HAP-1 (cell line): Measurements from ENCODE around the gene ZPLD1.

Experiments used
- DNase-seq, 2 experiments: peaks; one replicate each; pipeline ENCODE4 v3.0.0-alpha.2; 2016 to 2020; ENCODE audit warnings: low spot score in 2 of 2
- H3K27me3 ChIP-seq: fragments of 250-450 bp; sonication (Bioruptor Pico); 2 replicates; pipeline ENCODE4 v1.5.1; 2020; ENCODE audit warnings: low read depth, mild to moderate bottlenecking, moderate library complexity
- H3K36me3 ChIP-seq: fragments of 250-450 bp; sonication (Bioruptor Pico); replicated peaks from 2 replicates; pipeline ENCODE4 v1.5.1; 2020; ENCODE audit warnings: mild to moderate bottlenecking
- H3K4me1 ChIP-seq: fragments of 250-450 bp; sonication (Bioruptor Pico); 2 replicates; pipeline ENCODE4 v1.5.1; 2020; ENCODE audit warnings: mild to moderate bottlenecking
- H3K4me3 ChIP-seq: fragments of 250-450 bp; sonication (Bioruptor Pico); 2 replicates; pipeline ENCODE4 v1.5.1; 2020; ENCODE audit warnings: mild to moderate bottlenecking, moderate library complexity
- H3K9me3 ChIP-seq: fragments of 250-450 bp; sonication (Bioruptor Pico); 2 replicates; pipeline ENCODE4 v1.5.1; 2020; ENCODE audit warnings: mild to moderate bottlenecking, moderate library complexity
- in situ Hi-C: fragments of 300-500 bp; cut with MboI; formaldehyde crosslinking; loops from 3 replicates; pipeline ENCODE4 v1.14.3; 2020; ENCODE audit warnings: low sequenced_read_pairs, inconsistent platforms, mixed read lengths

Gene ZPLD1

DNA sequence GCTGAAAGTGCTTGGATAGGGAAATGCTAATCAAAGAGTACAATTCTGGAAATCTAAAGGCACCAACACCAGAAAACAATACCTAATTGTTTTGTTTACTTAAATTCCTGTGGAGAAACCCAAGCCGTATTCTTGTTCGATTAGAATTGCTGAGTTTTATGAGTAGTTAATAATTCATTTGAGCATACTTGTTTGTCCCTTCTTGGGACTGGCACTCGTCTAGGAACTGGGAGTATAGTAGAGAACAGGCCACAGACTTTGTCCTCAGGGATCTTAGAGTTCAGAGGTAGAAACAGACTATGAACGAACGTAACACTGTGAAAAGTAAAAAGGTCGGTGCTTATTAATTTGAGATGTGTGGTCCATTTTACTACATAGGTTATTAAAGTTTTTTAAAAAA, 39.4 kb downstream of the ZPLD1 start:
- H3K4me3 ChIP-seq: no peak overlapping the region
- DNase-seq: no peak
- H3K9me3 ChIP-seq: no peaks in the 10 kb centered on the region
- H3K4me1 ChIP-seq: no peaks in the 10 kb centered on the region
- no peaks in the 10 kb centered on the region for H3K36me3 ChIP-seq
- H3K27me3 ChIP-seq: peaks cover 10% of the 10 kb centered on the region; the same call in 1 of the 2 replicates
- in situ Hi-C loops: no loop called here

DNA sequence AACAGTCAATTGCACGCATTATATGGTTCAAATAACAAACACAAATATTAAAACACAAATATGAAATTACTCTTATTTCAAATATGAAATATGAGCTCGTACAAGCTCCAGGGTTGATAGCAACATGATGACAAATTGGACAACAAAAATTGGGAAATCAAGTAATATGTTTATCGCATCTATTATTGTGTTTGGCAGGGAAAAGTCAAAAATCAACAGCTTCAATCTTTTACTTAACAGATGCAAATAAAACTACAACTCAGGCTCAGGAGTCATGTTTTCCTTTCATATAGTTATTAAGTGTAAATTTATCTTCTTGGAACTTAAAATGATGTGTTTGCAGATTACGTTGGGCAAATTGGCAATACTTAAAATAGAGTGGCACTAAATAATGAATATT, 41.4 kb downstream of the ZPLD1 start:
- no peak for DNase-seq
- in situ Hi-C loops: no loop called here
- Histone ChIP-seq H3K27me3 (peaks cover 12% of the 10 kb centered on the region; the same call in 1 of the 2 replicates), H3K9me3 (no peaks in the 10 kb centered on the region), H3K4me3 (no peak overlapping the region), H3K36me3 (no peaks in the 10 kb centered on the region), H3K4me1 (no peaks in the 10 kb centered on the region)

DNA sequence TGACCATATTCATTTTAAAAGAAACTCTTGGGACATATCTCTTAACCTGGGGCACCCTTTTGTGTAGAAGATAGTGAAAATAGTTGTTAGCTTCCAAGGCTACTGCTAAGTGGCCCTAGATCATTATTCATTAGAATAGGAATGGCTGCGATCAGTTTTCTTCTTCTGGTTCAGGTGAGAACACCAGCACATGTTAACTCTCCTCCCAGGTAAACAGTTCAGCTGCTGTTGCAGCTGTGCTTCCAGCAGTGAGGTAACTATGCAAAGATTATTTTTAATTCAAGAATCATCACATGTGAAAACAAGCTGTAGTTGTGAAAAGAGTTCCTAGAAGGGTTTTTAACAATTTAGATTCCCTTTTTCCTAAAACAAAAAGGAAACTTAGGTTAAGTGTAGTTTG, 43.3 kb downstream of the ZPLD1 start:
- Histone ChIP-seq H3K36me3 (no peaks in the 10 kb centered on the region), H3K27me3 (peaks cover 10% of the 10 kb centered on the region; the same call in 1 of the 2 replicates), H3K4me1 (no peaks in the 10 kb centered on the region), H3K9me3 (no peaks in the 10 kb centered on the region), H3K4me3 (no peak overlapping the region)
- in situ Hi-C loops: no loop called here
- no peak for DNase-seq

DNA sequence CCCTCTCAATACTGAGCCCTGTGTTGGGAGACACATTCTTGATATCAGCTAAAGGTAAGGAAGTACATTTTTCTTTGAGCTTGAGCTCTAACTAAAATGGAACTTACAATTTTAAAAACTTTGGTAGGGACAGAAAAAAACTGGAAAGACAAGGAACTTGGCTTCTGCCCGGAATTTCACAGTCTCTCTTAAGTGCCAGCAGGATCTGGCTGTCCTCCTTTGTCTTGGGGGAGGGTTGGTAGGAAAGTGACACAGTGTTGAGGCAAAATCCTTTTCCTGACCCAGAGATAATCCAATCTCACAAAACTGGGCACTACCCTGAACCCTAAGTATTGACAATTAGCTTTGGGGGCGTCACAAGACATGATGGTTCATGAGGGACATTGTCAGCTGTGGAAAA, 45.3 kb downstream of the ZPLD1 start:
- no peaks in the 10 kb centered on the region for H3K36me3 ChIP-seq
- no peak for DNase-seq
- no peaks in the 10 kb centered on the region for H3K4me1 ChIP-seq
- no peak overlapping the region for H3K4me3 ChIP-seq
- H3K9me3 ChIP-seq: no peaks in the 10 kb centered on the region
- H3K27me3 ChIP-seq: peaks cover 5% of the 10 kb centered on the region; the same call in 1 of the 2 replicates
- in situ Hi-C loops: no loop called here

DNA sequence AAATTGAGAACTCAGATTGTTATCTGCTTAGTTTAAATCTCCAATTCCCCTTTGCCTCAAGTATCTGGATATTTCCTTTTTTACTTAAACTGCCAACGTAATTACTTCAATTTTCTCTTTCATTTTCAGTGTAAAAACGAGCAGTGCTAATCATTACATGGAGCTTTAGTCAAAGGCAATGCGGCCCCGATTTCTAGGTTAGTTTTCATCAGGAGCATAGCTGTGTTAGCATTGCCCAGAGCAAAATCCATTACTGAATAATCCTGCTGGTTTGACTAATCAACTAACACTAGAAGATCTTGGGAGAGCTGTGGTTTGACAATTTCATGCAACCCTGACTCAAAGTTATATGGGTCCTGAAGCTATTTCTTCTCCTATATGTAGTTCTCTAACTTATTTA, 46.2 kb downstream of the ZPLD1 start:
- no peaks in the 10 kb centered on the region for H3K4me1 ChIP-seq
- no peak for DNase-seq
- no peaks in the 10 kb centered on the region for H3K9me3 ChIP-seq
- no peaks in the 10 kb centered on the region for H3K36me3 ChIP-seq
- no peak overlapping the region for H3K4me3 ChIP-seq
- in situ Hi-C loops: no loop called here
- H3K27me3 ChIP-seq: peaks cover 5% of the 10 kb centered on the region; the same call in 1 of the 2 replicates

DNA sequence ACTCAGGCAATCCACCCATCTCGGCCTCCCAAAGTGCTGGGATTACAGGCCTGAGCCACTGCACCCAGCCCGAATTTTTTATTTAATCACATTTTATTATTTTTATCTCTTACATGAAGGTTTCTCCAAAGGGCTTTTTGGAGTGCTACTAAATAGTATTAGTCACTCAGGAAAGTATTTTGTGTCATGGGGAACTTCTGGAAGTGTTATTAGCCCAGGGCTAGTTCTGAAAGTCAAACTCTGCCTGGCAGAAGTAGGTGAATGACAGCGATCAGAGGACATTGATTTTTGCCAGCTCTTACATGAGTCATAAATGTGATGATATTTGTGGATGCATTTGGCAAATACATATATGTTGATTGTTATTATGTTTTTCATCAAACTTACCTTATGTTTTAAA, 48.7 kb downstream of the ZPLD1 start:
- Histone ChIP-seq H3K36me3 (no peaks in the 10 kb centered on the region), H3K4me1 (no peaks in the 10 kb centered on the region), H3K9me3 (no peaks in the 10 kb centered on the region), H3K4me3 (no peak overlapping the region), H3K27me3 (peaks cover 5% of the 10 kb centered on the region; the same call in 1 of the 2 replicates)
- DNase-seq: no peak
- in situ Hi-C loops: no loop called here

DNA sequence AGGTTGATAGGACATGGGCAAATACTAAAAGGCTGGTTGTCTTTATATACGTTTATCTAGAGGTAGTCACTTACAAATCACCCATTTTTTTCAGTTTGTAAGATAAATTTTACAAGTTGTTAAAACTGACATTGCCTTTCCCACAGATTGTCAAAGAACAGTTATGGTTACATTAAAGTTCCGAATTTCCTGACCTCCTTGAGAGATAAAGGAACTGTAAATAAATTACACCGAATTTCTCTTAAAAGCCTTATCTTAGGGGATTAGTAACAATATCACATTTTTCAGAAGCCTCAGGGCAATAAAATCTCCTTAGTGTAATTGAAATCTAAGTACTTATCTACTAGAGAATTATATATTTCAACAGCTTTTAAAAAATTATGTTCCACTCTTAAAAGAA, 49.5 kb downstream of the ZPLD1 start:
- no peaks in the 10 kb centered on the region for H3K9me3 ChIP-seq
- H3K4me1 ChIP-seq: no peaks in the 10 kb centered on the region
- no peak overlapping the region for H3K4me3 ChIP-seq
- H3K36me3 ChIP-seq: no peaks in the 10 kb centered on the region
- H3K27me3 ChIP-seq: 0 out of 2 replicates have a peak, but pooled peaks cover 1% of the 10 kb centered on the region
- in situ Hi-C loops: no loop called here
- no peak for DNase-seq

DNA sequence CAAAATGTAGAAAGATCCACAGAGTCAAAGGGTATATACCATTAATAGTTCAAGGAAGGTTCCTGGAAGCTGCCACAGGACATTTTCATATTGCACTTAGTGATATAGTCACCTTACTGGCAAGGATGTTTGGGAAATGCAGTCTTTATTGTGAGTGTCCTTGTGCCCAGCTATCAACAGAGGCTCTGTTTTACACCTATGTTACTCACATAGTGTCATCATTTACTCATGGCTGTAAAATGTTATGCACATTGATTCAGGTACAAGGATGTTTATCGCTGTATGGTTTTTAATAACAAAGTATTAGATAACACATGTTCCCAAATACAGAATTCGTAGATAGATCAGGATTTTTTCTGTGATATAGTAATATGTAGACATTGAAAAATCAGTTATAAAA, 50.9 kb downstream of the ZPLD1 start:
- no peak for DNase-seq
- H3K4me1 ChIP-seq: no peaks in the 10 kb centered on the region
- no peaks in the 10 kb centered on the region for H3K36me3 ChIP-seq
- no peaks in the 10 kb centered on the region for H3K9me3 ChIP-seq
- in situ Hi-C loops: no loop called here
- no peak overlapping the region for H3K4me3 ChIP-seq
- no peaks in the 10 kb centered on the region for H3K27me3 ChIP-seq

DNA sequence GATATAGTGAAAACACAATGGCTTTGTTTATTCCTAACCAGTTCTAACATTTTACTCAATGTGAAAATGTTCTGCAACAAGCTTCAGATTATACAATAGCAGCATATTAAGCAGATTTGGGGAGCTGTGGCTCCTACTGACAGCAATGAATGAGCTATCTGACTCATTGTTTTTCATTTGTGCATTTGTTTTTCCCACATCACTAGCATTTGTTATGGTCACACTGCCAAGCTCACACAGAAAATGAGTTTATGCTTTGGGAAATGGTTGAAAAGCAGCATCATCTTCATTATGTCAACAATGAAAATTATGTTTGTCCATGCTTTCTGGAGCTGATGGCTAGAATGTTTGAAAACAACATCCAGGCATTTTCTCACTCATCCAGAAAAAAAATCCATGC, 53.5 kb downstream of the ZPLD1 start:
- Histone ChIP-seq H3K4me1 (no peaks in the 10 kb centered on the region), H3K36me3 (no peaks in the 10 kb centered on the region), H3K27me3 (no peaks in the 10 kb centered on the region), H3K9me3 (no peaks in the 10 kb centered on the region), H3K4me3 (no peak overlapping the region)
- DNase-seq: no peak
- in situ Hi-C loops: no loop called here

DNA sequence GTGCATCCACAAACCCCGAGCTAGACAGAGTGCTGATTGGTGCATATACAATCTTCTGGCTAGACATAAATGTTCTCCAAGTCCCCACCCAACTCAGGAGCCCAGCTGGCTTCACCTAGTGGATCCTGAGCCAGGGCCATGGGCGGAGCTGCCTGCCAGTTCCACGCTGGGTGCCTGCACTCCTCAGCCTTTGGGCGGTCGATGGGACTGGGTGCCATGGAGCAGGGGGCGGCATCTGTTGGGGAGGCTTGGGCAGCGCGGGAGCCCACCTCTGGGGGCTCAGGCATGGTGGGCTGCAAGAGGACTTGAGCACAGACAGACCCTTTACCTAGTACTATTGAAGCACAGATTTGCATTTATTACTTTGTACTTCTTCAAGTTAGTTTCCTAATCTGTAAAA, 57.5 kb downstream of the ZPLD1 start:
- no peak overlapping the region for H3K4me3 ChIP-seq
- in situ Hi-C loops: no loop called here
- no peak for DNase-seq

DNA sequence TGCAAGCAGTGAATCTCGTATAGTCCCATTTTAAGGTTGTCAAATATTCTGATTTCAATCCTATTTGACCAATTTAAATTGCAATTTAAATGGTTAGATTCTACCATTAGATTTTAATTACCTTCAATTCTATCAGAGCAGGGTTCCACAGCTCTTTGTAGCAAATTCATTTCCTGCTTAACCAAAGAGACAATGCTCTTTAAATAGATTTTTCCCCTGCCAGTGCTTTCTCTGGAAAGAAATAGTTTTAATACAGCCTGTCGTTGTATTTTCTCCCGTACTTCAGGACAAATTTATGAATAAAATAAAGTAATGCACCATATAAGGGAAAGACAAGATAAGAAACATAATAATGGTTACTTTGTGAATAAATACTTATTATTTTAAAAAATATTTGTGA, 62.8 kb downstream of the ZPLD1 start:
- Histone ChIP-seq H3K4me3 (no peak overlapping the region), H3K27me3 (no peaks in the 10 kb centered on the region), H3K4me1 (no peaks in the 10 kb centered on the region), H3K9me3 (no peaks in the 10 kb centered on the region), H3K36me3 (no peaks in the 10 kb centered on the region)
- in situ Hi-C loops: no loop called here
- no peak for DNase-seq

More for the DNA sequence above, 57.5 kb downstream of the ZPLD1 start:
- Histone ChIP-seq H3K27me3 (no peaks in the 10 kb centered on the region), H3K36me3 (no peaks in the 10 kb centered on the region), H3K4me1 (no peaks in the 10 kb centered on the region), H3K9me3 (no peaks in the 10 kb centered on the region)

DNA sequence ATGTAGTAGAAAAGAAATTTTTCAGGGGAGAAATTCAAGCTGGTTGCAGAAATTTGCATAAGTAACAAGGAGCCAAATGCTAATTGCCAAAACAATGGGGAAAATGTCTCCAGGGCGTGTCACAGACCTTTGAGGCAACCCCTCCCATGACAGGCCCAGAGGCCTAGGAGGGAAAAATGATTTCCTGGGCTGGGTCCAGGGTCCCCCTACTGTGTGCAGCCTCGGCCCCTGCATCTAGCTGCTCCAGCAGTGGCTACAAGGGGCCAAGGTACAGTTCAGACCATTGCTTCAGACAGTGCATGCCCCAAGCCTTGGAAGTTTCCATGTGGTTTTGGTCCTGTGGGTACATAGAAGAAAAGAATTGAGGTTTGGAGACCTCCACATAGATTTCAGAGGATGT, 70.7 kb downstream of the ZPLD1 start:
- Histone ChIP-seq H3K36me3 (no peaks in the 10 kb centered on the region), H3K4me1 (no peaks in the 10 kb centered on the region), H3K9me3 (no peaks in the 10 kb centered on the region), H3K4me3 (no peak overlapping the region), H3K27me3 (no peaks in the 10 kb centered on the region)
- no peak for DNase-seq
- in situ Hi-C loops: no loop called here

DNA sequence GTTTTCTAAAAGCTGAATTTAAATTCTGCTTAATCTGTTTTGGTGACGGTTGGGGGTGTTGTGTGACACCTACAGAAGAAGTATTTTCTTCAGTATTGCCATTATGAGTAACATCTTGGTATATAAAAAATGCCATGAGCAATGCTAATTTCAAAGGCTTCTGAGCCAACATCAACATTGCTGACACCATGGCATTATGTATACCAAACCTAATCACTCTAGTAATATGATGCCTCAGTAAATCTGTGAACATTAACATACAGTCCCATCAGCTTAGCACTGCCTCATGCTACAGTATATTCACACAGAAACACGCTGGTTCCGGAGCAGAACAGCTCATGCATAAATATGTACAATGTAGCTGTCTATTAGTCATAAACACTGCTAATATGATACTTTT, 75.8 kb downstream of the ZPLD1 start:
- Histone ChIP-seq H3K4me1 (peaks cover 8% of the 10 kb centered on the region), H3K4me3 (no peak overlapping the region), H3K9me3 (no peaks in the 10 kb centered on the region), H3K27me3 (no peaks in the 10 kb centered on the region), H3K36me3 (no peaks in the 10 kb centered on the region)
- no peak for DNase-seq
- in situ Hi-C loops: no loop called here

DNA sequence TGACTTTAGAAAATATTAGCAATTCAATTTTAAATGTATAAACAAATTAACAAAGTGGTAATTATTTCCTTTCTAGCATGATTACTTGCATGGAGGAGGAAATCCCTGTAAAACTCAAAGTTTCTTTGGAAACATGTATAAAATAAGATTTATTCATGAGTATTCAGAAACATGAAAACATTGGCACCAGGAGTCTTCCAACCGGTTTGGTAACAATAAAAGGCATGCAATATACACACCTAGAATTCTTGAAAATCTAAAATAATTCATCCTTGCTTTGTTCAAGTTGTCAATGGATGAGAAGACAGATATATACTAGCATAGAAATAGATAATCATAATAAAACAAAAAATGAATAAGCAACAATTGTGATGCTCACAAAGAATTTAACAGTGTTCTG, 76.4 kb downstream of the ZPLD1 start:
- Histone ChIP-seq H3K27me3 (no peaks in the 10 kb centered on the region), H3K4me1 (peaks cover 8% of the 10 kb centered on the region), H3K9me3 (no peaks in the 10 kb centered on the region), H3K4me3 (no peak overlapping the region), H3K36me3 (no peaks in the 10 kb centered on the region)
- in situ Hi-C loops: no loop called here
- no peak for DNase-seq

DNA sequence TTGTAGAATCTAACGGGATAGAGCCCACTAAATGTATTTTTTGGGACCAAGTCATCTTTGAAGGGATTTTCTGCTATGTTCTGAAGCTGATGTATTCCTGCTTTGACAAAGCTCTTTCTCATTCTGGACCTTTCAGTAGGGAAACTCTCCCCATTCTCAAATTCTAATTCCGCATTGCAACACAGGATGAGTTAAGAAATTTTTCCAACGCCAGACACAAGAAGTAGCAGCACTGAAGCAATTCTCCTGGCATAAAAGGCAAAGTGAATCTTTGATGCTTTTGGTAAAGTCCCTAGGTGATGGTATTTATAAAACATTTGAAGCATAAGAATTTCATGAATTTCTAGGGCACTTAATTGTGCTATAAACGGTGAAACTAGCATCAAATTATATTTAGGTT, 76.8 kb downstream of the ZPLD1 start:
- in situ Hi-C loops: no loop called here
- H3K4me3 ChIP-seq: no peak overlapping the region
- peaks cover 8% of the 10 kb centered on the region for H3K4me1 ChIP-seq

More for the DNA sequence above, 76.8 kb downstream of the ZPLD1 start:
- no peaks in the 10 kb centered on the region for H3K36me3 ChIP-seq
- no peaks in the 10 kb centered on the region for H3K27me3 ChIP-seq
- no peaks in the 10 kb centered on the region for H3K9me3 ChIP-seq
- DNase-seq: no peak
